Prostate gland (tissue), 2 donors: ENCODE measurements around the gene OR4D6.

Experiments
- POLR2AphosphoS5 ChIP-seq: sonication (generic); formaldehyde crosslinking; IDR thresholded peaks from one replicate; pipeline ENCODE4 v1.6.1; 2017; ENCODE audit warnings: antibody characterized with exemption
- TF ChIP-seq, protein P1 (sequence below), 4 experiments: fragments of 200-600 bp in 2 of 4; fragments of 450-650 bp in 2 of 4; sonication (generic) in 2 of 4; IDR thresholded peaks; 1 replicate in 3 of 4; 2 replicates in 1 of 4; pipeline ENCODE4 v1.5.1; 2016 to 2019; ENCODE audit warnings: antibody characterized with exemption in 4 of 4, mild to moderate bottlenecking in 2 of 4, moderate library complexity in 2 of 4

DNA sequence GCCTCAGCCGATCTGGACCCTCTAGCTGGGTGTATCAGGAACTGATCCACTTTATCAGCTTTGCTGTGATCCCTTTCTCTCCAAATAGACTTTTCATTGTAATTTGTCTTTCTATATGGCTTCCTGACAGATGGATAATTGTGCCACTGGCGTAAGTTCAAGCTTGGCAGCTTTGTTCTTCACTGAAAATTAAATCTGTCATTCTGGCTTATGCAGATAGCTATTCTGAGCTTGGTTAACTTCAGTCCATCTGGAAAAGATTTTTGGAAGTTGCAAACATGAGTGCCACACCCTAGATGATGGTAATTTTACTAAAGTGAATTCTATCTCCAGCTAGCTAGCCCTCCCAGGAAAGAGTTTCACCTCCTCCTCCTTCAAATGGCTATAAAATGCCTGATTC, 38.6 kb upstream of the OR4D6 start:
- no peak for TF ChIP-seq POLR2AphosphoS5
- TF ChIP-seq, protein P1, sequence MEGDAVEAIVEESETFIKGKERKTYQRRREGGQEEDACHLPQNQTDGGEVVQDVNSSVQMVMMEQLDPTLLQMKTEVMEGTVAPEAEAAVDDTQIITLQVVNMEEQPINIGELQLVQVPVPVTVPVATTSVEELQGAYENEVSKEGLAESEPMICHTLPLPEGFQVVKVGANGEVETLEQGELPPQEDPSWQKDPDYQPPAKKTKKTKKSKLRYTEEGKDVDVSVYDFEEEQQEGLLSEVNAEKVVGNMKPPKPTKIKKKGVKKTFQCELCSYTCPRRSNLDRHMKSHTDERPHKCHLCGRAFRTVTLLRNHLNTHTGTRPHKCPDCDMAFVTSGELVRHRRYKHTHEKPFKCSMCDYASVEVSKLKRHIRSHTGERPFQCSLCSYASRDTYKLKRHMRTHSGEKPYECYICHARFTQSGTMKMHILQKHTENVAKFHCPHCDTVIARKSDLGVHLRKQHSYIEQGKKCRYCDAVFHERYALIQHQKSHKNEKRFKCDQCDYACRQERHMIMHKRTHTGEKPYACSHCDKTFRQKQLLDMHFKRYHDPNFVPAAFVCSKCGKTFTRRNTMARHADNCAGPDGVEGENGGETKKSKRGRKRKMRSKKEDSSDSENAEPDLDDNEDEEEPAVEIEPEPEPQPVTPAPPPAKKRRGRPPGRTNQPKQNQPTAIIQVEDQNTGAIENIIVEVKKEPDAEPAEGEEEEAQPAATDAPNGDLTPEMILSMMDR (IDR thresholded peaks at IDR 0.05) = no peak
